NT2/D1 (cell line): Measurements from ENCODE around the gene SLC6A19.

Experiments
- SUZ12 ChIP-seq: IDR thresholded peaks from 2 replicates; pipeline ENCODE4 v1.6.1; 2011; ENCODE audit not compliant: insufficient read length, insufficient read depth; ENCODE audit errors: extremely low read depth
- YY1 ChIP-seq: IDR thresholded peaks from 2 replicates; pipeline ENCODE4 v1.6.1; 2011; ENCODE audit not compliant: insufficient read length, insufficient read depth
- ZNF274 ChIP-seq: IDR thresholded peaks from 2 replicates; pipeline ENCODE4 v1.6.1; 2011; ENCODE audit warnings: mild to moderate bottlenecking, low read depth, low read length

DNA sequence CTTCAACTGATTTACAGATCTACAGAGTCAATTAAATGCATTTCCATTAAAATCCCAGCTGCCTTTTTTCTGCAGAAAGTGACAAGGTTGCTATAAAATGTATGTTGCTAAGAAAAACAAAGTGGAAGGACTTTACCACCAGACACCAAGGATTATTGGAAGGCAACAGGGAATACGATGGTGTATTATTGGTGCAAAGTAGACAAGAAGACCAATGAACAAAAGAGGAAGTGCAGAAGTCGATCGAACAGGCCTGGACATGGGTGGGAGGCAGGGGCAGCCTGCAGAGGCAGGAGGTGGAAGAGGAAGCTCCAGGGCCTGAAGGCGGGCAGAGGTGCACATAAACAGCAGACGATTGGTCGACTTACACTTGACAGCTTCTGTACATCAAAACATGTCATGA lies 10.6 kb upstream of the SLC6A19 start:
- TF ChIP-seq YY1, result no peak
- no peak for TF ChIP-seq ZNF274
- TF ChIP-seq SUZ12, result no peak
